Urinary bladder (tissue), 4 donors: Measurements from ENCODE around the gene TEX29. TPM values are rescaled to one million over a fixed set of nuclear protein-coding genes. Genes with fewer than 3 reads are reported as not detected.

Experiments used
- DNase-seq: peaks from one replicate; pipeline ENCODE4 v3.0.0-alpha.2; 2015; ENCODE audit errors: extremely low spot score
- H3K27ac ChIP-seq: one replicate; pipeline ENCODE4 v1.5.1; 2013; ENCODE audit warnings: low read depth, mild to moderate bottlenecking, moderate library complexity
- H3K36me3 ChIP-seq: one replicate; pipeline ENCODE4 v1.6.1; 2013; ENCODE audit warnings: mild to moderate bottlenecking, moderate library complexity; ENCODE audit not compliant: insufficient read depth
- H3K4me1 ChIP-seq: one replicate; pipeline ENCODE4 v1.6.1; 2013; ENCODE audit warnings: mild to moderate bottlenecking, moderate library complexity; ENCODE audit not compliant: insufficient read depth
- H3K4me3 ChIP-seq: one replicate; pipeline ENCODE4 v1.5.1; 2013; ENCODE audit warnings: low read depth, low read length
- WGBS: extraction: QIAGEN DNeasy Blood & Tissue Kit; methylation state at CpG from one replicate; pipeline ENCODE4 v1.1.7; 2013; 5-methylcytosine and 5-hydroxymethylcytosine counted together
- polyA plus RNA-seq: library from polyadenylated mRNA; stranded (reverse); fragments of 200-250 nt; gene quantifications from one replicate; pipeline ENCODE4 v1.2.3, GENCODE V29; 2013
- total RNA-seq: library from RNA; depleted of rRNA; stranded (reverse); fragments of >200 nt; gene quantifications from one replicate; pipeline ENCODE4 v1.2.3, GENCODE V29; 2014
- donor health status: healthy with polysubstance abuse.
- donor health status: healthy.

Gene TEX29
- total and polyA plus RNA-seq, 2 donors: 0.32 TPM; not detected in 1

DNA sequence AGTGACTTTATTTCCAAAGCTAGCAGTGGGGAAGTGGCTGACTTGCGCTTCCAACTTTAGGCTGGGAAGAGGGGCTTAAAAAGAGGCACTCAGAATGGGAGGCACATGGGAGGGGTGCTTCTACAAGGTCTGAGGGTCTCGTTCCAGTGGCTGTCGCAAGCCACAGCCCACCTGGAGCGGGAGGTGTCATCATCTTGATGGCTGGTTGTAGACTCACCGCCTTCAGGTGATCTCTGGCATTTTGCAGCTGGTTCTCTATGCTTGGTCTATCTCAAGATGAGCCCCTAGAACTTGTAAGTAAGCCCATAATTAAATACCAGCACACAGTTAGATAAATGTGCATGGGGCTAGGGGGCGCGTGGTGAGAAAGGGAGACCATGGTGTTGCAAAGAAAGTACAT lies 9.2 kb downstream of the TEX29 start:
- 85% methylated on average over 7 of the region's 7 CpGs for WGBS
- no peak overlapping the region for H3K4me3 ChIP-seq
- H3K27ac ChIP-seq: no peak overlapping the region
- no peaks in the 10 kb centered on the region for H3K4me1 ChIP-seq
- H3K36me3 ChIP-seq: no peaks in the 10 kb centered on the region
- no peak for DNase-seq

GRCh38 chr13:111330066-111330610 lies 9.7 kb downstream of the TEX29 start:
- H3K27ac ChIP-seq: no peak overlapping the region
- H3K4me3 ChIP-seq: no peak overlapping the region
- H3K36me3 ChIP-seq: no peaks in the 10 kb centered on the region
- 43% methylated on average over 11 of the region's 11 CpGs for WGBS
- no peaks in the 10 kb centered on the region for H3K4me1 ChIP-seq
- no peak for DNase-seq

DNA sequence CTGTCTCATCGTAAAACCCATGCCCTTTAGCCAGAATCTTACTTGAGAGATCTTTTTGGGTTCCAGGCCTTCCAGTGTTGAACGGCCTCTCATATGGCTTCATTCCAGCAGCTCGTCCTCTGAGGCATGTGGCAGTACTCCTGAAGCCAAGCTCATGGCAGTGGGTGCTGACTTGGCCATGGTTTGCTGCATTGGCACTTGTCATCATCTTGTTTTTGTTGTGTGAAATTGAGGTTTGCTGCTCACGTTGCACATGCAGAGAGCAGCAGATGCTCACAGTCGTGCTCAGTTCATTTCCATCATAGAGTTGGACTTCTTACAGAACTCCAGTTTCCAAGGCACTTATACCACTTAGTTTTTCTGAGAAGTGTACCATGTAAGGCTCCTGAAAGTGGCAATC lies 14.9 kb downstream of the TEX29 start:
- no peak overlapping the region for H3K4me3 ChIP-seq
- H3K27ac ChIP-seq: no peak overlapping the region
- WGBS: 80% methylated on average over 5 of the region's 5 CpGs
- DNase-seq: no peak
- no peaks in the 10 kb centered on the region for H3K4me1 ChIP-seq
- no peaks in the 10 kb centered on the region for H3K36me3 ChIP-seq

DNA sequence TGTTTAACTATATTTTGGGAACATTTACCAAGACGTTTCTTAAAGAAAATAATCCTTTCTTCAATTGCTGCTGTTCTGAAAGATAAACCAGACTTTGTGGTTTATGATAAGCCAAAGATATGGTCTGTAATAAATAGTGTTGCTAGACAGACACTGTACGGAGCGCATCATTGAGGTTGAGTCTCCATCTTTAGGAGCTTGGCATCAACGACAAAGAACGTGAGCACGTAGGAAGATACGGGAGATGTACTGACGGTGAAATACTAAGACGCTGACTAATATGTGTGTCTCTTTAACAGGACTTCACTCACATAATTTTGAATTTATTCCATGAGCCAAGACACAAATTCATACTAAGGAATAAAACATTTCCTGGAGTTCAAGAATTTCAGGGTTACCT lies 16.2 kb downstream of the TEX29 start:
- WGBS: 52% methylated on average over 9 of the region's 9 CpGs
- no peaks in the 10 kb centered on the region for H3K4me1 ChIP-seq
- no peak overlapping the region for H3K4me3 ChIP-seq
- no peak for DNase-seq
- no peak overlapping the region for H3K27ac ChIP-seq
- no peaks in the 10 kb centered on the region for H3K36me3 ChIP-seq

DNA sequence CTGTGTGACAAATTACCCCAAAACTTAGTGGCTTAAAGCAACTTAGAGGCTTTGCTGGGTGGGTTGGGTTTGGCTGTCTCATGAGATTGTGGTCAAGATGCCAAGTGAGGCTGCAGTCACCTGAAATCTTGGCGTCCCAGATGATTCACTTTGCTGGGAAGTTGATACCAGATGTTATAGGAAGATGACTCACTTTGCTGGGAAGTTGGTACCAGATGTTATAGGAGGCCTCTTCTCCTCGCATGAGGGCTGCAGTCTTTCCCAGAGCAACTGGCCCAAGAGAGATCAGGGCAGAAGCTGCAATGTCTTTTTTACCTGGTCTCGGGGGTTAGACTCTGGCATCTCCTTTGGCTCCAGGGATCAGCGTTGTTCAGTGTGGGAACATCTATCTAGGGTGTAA lies 16.8 kb downstream of the TEX29 start:
- no peak overlapping the region for H3K27ac ChIP-seq
- no peaks in the 10 kb centered on the region for H3K36me3 ChIP-seq
- 78% methylated on average over 4 of the region's 4 CpGs for WGBS
- no peak overlapping the region for H3K4me3 ChIP-seq
- H3K4me1 ChIP-seq: no peaks in the 10 kb centered on the region
- no peak for DNase-seq

GRCh38 chr13:111337741-111338140 lies 17.3 kb downstream of the TEX29 start:
- Histone ChIP-seq H3K4me3 (no peak overlapping the region), H3K4me1 (no peaks in the 10 kb centered on the region), H3K36me3 (no peaks in the 10 kb centered on the region), H3K27ac (no peak overlapping the region)
- WGBS: 86% methylated on average over 9 of the region's 9 CpGs
- DNase-seq: no peak

DNA sequence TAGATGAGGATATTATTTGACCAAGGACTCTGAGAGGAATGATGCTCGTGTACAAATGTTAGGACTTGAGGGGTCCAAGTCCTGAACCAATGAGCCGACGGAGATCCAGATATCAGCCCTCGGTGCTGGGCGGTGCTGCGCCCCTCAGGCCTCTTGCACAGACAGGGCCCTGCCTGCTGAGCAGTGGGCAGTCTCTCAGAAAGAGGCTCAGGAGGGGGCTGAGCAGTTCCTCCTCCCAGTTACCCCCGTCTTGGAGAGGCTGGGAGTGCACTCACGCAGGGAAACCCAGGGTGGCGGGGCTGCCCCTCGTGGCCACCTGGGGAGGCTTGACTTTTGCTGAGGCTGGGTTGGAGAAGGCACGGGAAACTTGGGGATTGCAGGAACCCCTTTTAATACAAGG lies 18.4 kb downstream of the TEX29 start:
- H3K4me1 ChIP-seq: no peaks in the 10 kb centered on the region
- 86% methylated on average over 11 of the region's 11 CpGs for WGBS
- no peak for DNase-seq
- H3K4me3 ChIP-seq: no peak overlapping the region
- H3K27ac ChIP-seq: no peak overlapping the region
- no peaks in the 10 kb centered on the region for H3K36me3 ChIP-seq

DNA sequence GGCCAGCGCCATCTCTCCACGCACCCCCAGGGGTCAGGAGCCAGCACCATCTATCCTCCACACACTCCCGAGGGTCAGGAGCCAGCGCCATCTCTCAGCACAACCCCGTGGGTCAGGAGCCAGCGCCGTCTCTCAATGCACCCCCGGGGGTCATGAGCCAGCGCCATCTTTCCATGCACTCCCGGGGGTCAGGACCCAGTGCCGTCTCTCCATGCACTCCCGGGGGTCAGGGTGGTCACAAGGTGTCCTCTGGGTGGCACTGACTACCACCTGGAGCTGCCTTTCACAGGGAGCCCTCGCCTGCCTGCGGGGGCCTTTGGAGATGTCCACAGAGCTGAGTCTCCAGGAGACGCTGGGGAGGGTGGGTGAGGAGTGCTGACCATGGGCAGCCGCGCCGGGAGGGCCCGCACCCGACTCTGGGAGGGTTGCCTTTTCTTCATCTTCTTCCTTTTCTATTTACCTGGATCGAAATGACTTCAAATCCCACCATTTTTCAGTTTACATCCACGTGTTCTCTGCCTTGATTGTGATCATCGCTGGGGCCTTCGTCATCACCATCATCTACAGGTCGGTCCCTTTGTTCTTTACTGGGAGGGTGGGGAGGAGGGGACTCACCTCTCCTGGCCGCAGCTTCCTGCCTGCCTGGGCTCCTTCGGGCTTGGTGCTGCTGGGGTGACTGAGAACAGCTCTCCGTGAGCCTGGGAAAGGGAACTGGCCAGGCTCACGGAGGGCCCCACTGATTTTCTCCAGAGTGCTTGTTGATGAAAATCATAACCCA lies 19.1 kb downstream of the TEX29 start:
- Histone ChIP-seq H3K27ac (no peak overlapping the region), H3K4me1 (no peaks in the 10 kb centered on the region), H3K36me3 (no peaks in the 10 kb centered on the region), H3K4me3 (no peak overlapping the region)
- DNase-seq: no peak
- 94% methylated on average over 29 of the region's 29 CpGs for WGBS

- Histone ChIP-seq H3K27ac (no peak overlapping the region), H3K36me3 (no peaks in the 10 kb centered on the region), H3K4me3 (no peak overlapping the region), H3K4me1 (no peaks in the 10 kb centered on the region)
- 88% methylated on average over 5 of the region's 5 CpGs for WGBS
- no peak for DNase-seq
Observed at GRCh38 chr13:111341886-111342285, 21.4 kb downstream of the TEX29 start.

- Histone ChIP-seq H3K4me1 (no peaks in the 10 kb centered on the region), H3K4me3 (no peak overlapping the region), H3K36me3 (no peaks in the 10 kb centered on the region), H3K27ac (no peak overlapping the region)
- no peak for DNase-seq
- WGBS: 97% methylated on average over 9 of the region's 9 CpGs
Observed at GRCh38 chr13:111342721-111343120, 22.3 kb downstream of the TEX29 start.

- H3K4me3 ChIP-seq: no peak overlapping the region
- WGBS: 90% methylated on average over 11 of the region's 11 CpGs
- H3K36me3 ChIP-seq: no peaks in the 10 kb centered on the region
- DNase-seq: no peak
- no peaks in the 10 kb centered on the region for H3K4me1 ChIP-seq
- no peak overlapping the region for H3K27ac ChIP-seq
Observed at GRCh38 chr13:111343186-111343805, 22.9 kb downstream of the TEX29 start.

DNA sequence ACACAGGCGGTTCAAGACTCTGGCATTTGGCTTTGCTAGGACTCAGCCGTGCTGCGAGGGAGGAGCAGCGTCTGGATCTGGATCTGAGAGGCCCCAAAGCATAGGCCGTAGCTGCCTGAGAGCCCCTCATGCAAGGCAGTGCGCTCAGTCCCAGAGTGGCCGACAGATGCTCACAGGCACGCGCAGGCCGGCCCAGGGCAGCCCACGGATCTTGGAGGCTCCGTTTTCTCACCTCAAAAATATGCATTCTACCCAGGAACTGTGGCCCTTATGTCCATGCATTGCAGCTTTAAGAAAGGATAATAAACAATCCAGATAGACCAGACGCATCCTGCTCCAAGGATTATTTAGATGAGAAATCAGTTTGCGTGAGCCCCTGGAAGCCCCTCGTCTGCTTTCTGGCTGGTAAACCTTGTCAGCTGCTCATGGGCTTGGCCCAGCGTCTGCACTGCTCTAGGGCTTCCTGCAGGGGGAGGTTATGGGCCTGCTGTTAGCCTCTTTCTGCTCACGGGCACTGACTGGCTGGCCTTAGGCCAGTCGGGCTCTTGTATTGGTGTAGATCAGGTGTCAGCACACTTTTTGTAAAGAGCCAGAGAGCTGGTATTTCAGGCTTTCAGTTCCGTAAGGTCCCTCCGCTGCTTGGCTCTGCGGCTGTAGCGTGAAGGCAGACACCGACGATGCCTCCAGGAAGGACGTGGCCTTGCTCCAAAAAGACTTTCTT lies 24.2 kb downstream of the TEX29 start:
- H3K4me3 ChIP-seq: no peak overlapping the region
- no peaks in the 10 kb centered on the region for H3K36me3 ChIP-seq
- WGBS: 51% methylated on average over 25 of the region's 25 CpGs
- H3K4me1 ChIP-seq: no peaks in the 10 kb centered on the region
- no peak for DNase-seq
- no peak overlapping the region for H3K27ac ChIP-seq

- H3K4me1 ChIP-seq: no peaks in the 10 kb centered on the region
- DNase-seq: no peak
- H3K4me3 ChIP-seq: no peak overlapping the region
- H3K36me3 ChIP-seq: no peaks in the 10 kb centered on the region
- 91% methylated on average over 11 of the region's 11 CpGs for WGBS
- H3K27ac ChIP-seq: no peak overlapping the region
Observed at GRCh38 chr13:111345682-111346081, 25.2 kb downstream of the TEX29 start.
